Trophoblast cell (in vitro differentiated cells and primary cell): Measurements from ENCODE around the gene TACO1.

Experiments
- DNase-seq, 2 donors: peaks; one replicate each; pipeline ENCODE4 v3.0.0-alpha.2; 2016
- H2AFZ ChIP-seq: 2 replicates; pipeline ENCODE4 v1.6.1; 2013; ENCODE audit warnings: low read length, moderate library complexity, mild to moderate bottlenecking; ENCODE audit not compliant: insufficient read depth, poor library complexity
- H2AK5ac ChIP-seq: 2 replicates; pipeline ENCODE4 v1.6.1; 2013; ENCODE audit warnings: mild to moderate bottlenecking, low read length
- H2BK120ac ChIP-seq: 2 replicates; pipeline ENCODE4 v1.6.1; 2013; ENCODE audit warnings: low read length, mild to moderate bottlenecking, moderate library complexity; ENCODE audit not compliant: insufficient read depth, poor library complexity
- H2BK12ac ChIP-seq: 2 replicates; pipeline ENCODE4 v1.6.1; 2013; ENCODE audit warnings: mild to moderate bottlenecking, low read length, moderate library complexity
- H2BK5ac ChIP-seq: 2 replicates; pipeline ENCODE4 v1.6.1; 2013; ENCODE audit warnings: low read length, low read depth, moderate library complexity, mild to moderate bottlenecking; ENCODE audit not compliant: poor library complexity
- H3K14ac ChIP-seq: 2 replicates; pipeline ENCODE4 v1.6.1; 2013; ENCODE audit warnings: mild to moderate bottlenecking, low read length
- H3K18ac ChIP-seq: 2 replicates; pipeline ENCODE4 v1.6.1; 2013; ENCODE audit warnings: mild to moderate bottlenecking, low read length
- H3K23ac ChIP-seq: 2 replicates; pipeline ENCODE4 v1.6.1; 2013; ENCODE audit warnings: low read length
- H3K27ac ChIP-seq: 2 replicates; pipeline ENCODE4 v1.5.1; 2013; ENCODE audit warnings: low read depth, mild to moderate bottlenecking, inconsistent platforms, low read length, moderate library complexity
- H3K27me3 ChIP-seq: 2 replicates; pipeline ENCODE4 v1.6.1; 2013; ENCODE audit warnings: inconsistent platforms, mild to moderate bottlenecking, low read length, moderate library complexity; ENCODE audit not compliant: insufficient read depth
- H3K36me3 ChIP-seq, 2 experiments: 1 replicate in 1 of 2; 2 replicates in 1 of 2; pipeline ENCODE4 v1.6.1; 2013; ENCODE audit warnings: low read length in 2 of 2, mild to moderate bottlenecking in 2 of 2, moderate library complexity in 1 of 2; ENCODE audit not compliant: insufficient read depth in 2 of 2, control insufficient read depth in 1 of 2
- H3K4ac ChIP-seq: 2 replicates; pipeline ENCODE4 v1.6.1; 2013; ENCODE audit warnings: low read depth, mild to moderate bottlenecking, low read length, moderate library complexity
- H3K4me1 ChIP-seq, 2 experiments: 1 replicate in 1 of 2; 2 replicates in 1 of 2; pipeline ENCODE4 v1.6.1; 2013; ENCODE audit warnings: low read length in 2 of 2, mild to moderate bottlenecking in 2 of 2, moderate library complexity in 1 of 2; ENCODE audit not compliant: insufficient read depth in 2 of 2, control insufficient read depth in 1 of 2
- H3K4me2 ChIP-seq: 2 replicates; pipeline ENCODE4 v1.6.1; 2013; ENCODE audit warnings: inconsistent platforms, mild to moderate bottlenecking, low read length, moderate library complexity
- H3K4me3 ChIP-seq: 2 replicates; pipeline ENCODE4 v1.5.1; 2013; ENCODE audit warnings: mild to moderate bottlenecking, low read depth, low read length, inconsistent platforms
- H3K79me1 ChIP-seq: one replicate; pipeline ENCODE4 v1.6.1; 2013; ENCODE audit warnings: low read length
- H3K79me2 ChIP-seq: 2 replicates; pipeline ENCODE4 v1.6.1; 2013; ENCODE audit warnings: low read length, mild to moderate bottlenecking; ENCODE audit not compliant: control insufficient read depth, insufficient read depth, poor library complexity
- H3K9ac ChIP-seq: 2 replicates; pipeline ENCODE4 v1.6.1; 2013; ENCODE audit warnings: mild to moderate bottlenecking, low read length
- H3K9me3 ChIP-seq: 2 replicates; pipeline ENCODE4 v1.6.1; 2013; ENCODE audit warnings: low read depth, mild to moderate bottlenecking, control low read depth, inconsistent platforms, low read length; ENCODE audit not compliant: insufficient read depth
- H4K12ac ChIP-seq: 2 replicates; pipeline ENCODE4 v1.6.1; 2013; ENCODE audit warnings: low read depth, mild to moderate bottlenecking, low read length, moderate library complexity
- H4K8ac ChIP-seq: 2 replicates; pipeline ENCODE4 v1.6.1; 2013; ENCODE audit warnings: low read depth, mild to moderate bottlenecking, low read length, moderate library complexity
- H4K91ac ChIP-seq: one replicate; pipeline ENCODE4 v1.6.1; 2013; ENCODE audit warnings: low read depth, mild to moderate bottlenecking, low read length, moderate library complexity
- WGBS: extraction: QIAGEN DNeasy Blood & Tissue Kit; methylation state at CpG from one replicate; pipeline ENCODE4 v1.1.7; 2013; ENCODE audit warnings: missing lambda C conversion rate; ENCODE audit not compliant: insufficient read length, insufficient coverage; ENCODE audit errors: extremely low coverage; 5-methylcytosine and 5-hydroxymethylcytosine counted together

Gene TACO1

DNA sequence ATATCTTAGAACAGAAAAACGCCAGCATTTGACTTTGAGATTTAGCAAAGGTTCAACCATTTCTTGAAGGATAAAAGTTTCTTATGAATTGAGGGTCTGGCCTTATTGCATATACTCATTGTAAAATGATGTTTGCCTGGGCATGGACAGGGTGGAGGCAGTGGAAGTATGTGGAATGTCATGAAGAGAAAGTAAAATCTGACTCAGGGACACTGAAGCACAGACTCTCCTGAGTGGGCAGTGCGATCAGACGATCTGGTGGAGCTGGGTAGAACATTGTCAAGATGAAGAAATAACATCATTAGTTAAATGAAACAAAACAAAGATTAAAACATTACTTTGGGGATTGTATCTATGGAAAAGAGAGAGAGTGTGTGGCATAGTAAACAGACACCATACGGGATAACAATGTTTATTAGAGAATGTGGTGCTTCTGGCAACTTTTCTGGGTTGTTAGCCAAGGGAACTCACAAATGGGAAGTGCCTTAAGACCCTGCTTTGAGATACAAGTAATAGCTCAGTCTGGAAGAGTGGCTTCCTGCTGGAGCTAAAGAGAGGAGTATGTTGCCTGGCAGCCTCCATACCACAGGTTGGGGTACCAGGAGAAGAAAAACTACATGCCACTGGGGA lies 26.0 kb downstream of the TACO1 start:
- H3K23ac ChIP-seq, result no peak overlapping the region
- H3K36me3 ChIP-seq, result peaks cover 0 to 2% of the 10 kb centered on the region in 2 experiments
- no peaks in the 10 kb centered on the region for H3K4me1 ChIP-seq
- no peak overlapping the region for H3K4me2 ChIP-seq
- H2BK12ac ChIP-seq, result no peak overlapping the region
- H3K9ac ChIP-seq, result no peak overlapping the region
- no peak overlapping the region for H2BK5ac ChIP-seq
- H4K8ac ChIP-seq, result no peak overlapping the region
- H3K79me2 ChIP-seq, result no peaks in the 10 kb centered on the region
- no peak overlapping the region for H3K18ac ChIP-seq
- DNase-seq, result no peak
- H3K9me3 ChIP-seq, result no peaks in the 10 kb centered on the region
- H2AFZ ChIP-seq, result no peak overlapping the region
- WGBS, result no CpG with 5 or more reads among the region's 4 CpGs
- H3K27me3 ChIP-seq, result no peaks in the 10 kb centered on the region
- H3K4ac ChIP-seq, result no peak overlapping the region
- no peak overlapping the region for H2AK5ac ChIP-seq
- H3K79me1 ChIP-seq, result peaks cover under 1% of the 10 kb centered on the region
- H3K4me3 ChIP-seq, result no peak overlapping the region
- H3K27ac ChIP-seq, result no peak overlapping the region
- H4K91ac ChIP-seq, result no peak overlapping the region
- no peak overlapping the region for H3K14ac ChIP-seq
- no peak overlapping the region for H2BK120ac ChIP-seq
- H4K12ac ChIP-seq, result no peak overlapping the region

DNA sequence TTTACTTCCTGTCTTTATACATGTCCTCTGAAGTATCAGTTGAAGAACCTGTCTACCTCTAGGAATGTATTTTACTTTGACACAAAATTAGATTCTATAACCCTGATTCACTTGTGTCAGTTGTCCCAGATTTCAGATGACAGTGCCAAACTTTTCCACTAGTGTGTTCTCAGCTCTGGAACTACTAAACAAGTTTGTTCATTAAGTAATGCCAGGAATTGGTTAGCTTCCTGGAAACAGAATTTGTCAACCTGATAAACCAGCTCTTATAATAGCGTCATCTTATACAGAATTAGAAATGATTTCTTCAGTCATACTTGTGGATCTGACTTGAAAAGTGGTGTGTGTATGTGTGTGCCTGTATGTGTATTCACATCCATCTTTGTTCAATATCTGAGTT lies 28.9 kb downstream of the TACO1 start:
- no peak overlapping the region for H2BK12ac ChIP-seq
- no peak overlapping the region for H4K8ac ChIP-seq
- H2BK5ac ChIP-seq, result no peak overlapping the region
- H3K9ac ChIP-seq, result no peak overlapping the region
- H3K4me3 ChIP-seq, result no peak overlapping the region
- H3K27ac ChIP-seq, result no peak overlapping the region
- H3K9me3 ChIP-seq, result no peaks in the 10 kb centered on the region
- H2AFZ ChIP-seq, result no peak overlapping the region
- H3K27me3 ChIP-seq, result no peaks in the 10 kb centered on the region
- WGBS, result no CpG with 5 or more reads among the region's 1 CpG
- no peak overlapping the region for H3K23ac ChIP-seq
- H3K4me1 ChIP-seq, result peaks cover 3% of the 10 kb centered on the region in 2 experiments
- peaks cover 0 to 2% of the 10 kb centered on the region in 2 experiments for H3K36me3 ChIP-seq
- H3K79me2 ChIP-seq, result no peaks in the 10 kb centered on the region
- no peak for DNase-seq
- H3K18ac ChIP-seq, result no peak overlapping the region
- no peak overlapping the region for H4K91ac ChIP-seq
- no peak overlapping the region for H2BK120ac ChIP-seq
- H4K12ac ChIP-seq, result no peak overlapping the region
- H3K4me2 ChIP-seq, result no peak overlapping the region
- H3K4ac ChIP-seq, result no peak overlapping the region
- H2AK5ac ChIP-seq, result no peak overlapping the region
- H3K14ac ChIP-seq, result no peak overlapping the region
- H3K79me1 ChIP-seq, result no peaks in the 10 kb centered on the region

DNA sequence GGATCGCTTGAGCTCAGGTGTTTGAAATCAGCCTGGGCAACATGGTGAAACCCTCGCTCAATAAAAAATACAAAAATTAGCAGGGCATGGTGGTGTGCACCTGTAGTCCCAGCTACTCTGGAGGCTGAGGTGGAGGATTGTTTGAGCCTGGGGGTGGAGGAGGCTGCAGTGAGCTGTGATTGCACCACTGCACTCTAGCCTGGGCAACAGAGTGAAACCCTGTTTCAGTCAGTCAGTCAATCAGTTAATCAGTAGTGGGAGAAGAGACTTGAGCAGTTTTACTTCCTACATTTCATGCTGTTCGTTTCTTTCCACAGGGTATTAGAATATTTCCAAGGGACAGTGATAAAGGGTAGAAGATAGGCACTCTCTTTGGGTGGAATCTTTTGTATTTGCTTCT lies 30.4 kb downstream of the TACO1 start:
- no peak overlapping the region for H2AK5ac ChIP-seq
- H3K27me3 ChIP-seq, result no peaks in the 10 kb centered on the region
- H2BK12ac ChIP-seq, result no peak overlapping the region
- no peak overlapping the region for H2BK5ac ChIP-seq
- H4K12ac ChIP-seq, result no peak overlapping the region
- no peak overlapping the region for H3K4me2 ChIP-seq
- no peak overlapping the region for H3K9ac ChIP-seq
- peaks cover 3% of the 10 kb centered on the region in 2 experiments for H3K4me1 ChIP-seq
- H3K14ac ChIP-seq, result no peak overlapping the region
- peaks cover 0 to 2% of the 10 kb centered on the region in 2 experiments for H3K36me3 ChIP-seq
- H4K8ac ChIP-seq, result no peak overlapping the region
- H2BK120ac ChIP-seq, result no peak overlapping the region
- H3K27ac ChIP-seq, result no peak overlapping the region
- no peak overlapping the region for H2AFZ ChIP-seq
- H3K18ac ChIP-seq, result no peak overlapping the region
- WGBS, result no CpG with 5 or more reads among the region's 3 CpGs
- H3K9me3 ChIP-seq, result no peaks in the 10 kb centered on the region
- no peak overlapping the region for H4K91ac ChIP-seq
- DNase-seq, result no peak
- no peak overlapping the region for H3K23ac ChIP-seq
- no peak overlapping the region for H3K4me3 ChIP-seq
- H3K4ac ChIP-seq, result no peak overlapping the region
- no peaks in the 10 kb centered on the region for H3K79me1 ChIP-seq
- no peaks in the 10 kb centered on the region for H3K79me2 ChIP-seq

DNA sequence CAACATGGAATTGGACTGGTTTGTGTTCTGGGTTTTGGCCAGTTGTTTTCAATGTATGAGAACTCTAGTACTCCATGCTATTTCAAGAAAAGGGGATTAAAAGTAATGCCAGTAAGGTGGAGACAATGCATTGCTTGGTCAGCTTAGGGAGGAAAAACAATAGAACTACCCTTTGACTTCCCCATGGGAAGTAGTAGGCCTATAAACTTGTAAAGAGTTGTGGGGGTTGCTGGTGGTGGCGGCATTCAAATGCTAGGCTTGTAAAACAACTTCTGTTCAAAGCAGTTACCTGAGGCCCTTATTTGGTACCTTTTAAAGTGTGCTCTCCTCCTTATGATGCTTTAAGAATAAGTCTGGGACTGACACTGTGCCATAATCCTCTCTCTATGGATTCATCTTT lies 30.9 kb downstream of the TACO1 start:
- H3K9ac ChIP-seq, result no peak overlapping the region

More for the DNA sequence above, 30.9 kb downstream of the TACO1 start:
- Histone ChIP-seq H4K8ac (no peak overlapping the region), H3K36me3 (peaks cover 2% of the 10 kb centered on the region in 2 experiments), H3K27me3 (no peaks in the 10 kb centered on the region), H2AK5ac (no peak overlapping the region), H3K4me3 (no peak overlapping the region), H3K79me2 (no peaks in the 10 kb centered on the region), H3K4me2 (no peak overlapping the region), H3K4ac (no peak overlapping the region), H2BK5ac (no peak overlapping the region), H3K9me3 (no peaks in the 10 kb centered on the region), H3K4me1 (peaks cover 3% of the 10 kb centered on the region in 2 experiments), H4K91ac (no peak overlapping the region), H3K79me1 (no peaks in the 10 kb centered on the region), H3K18ac (no peak overlapping the region), H4K12ac (no peak overlapping the region), H2BK12ac (no peak overlapping the region), H3K27ac (no peak overlapping the region), H2AFZ (no peak overlapping the region), H2BK120ac (no peak overlapping the region), H3K14ac (no peak overlapping the region), H3K23ac (no peak overlapping the region)
- WGBS, result no CpG with 5 or more reads among the region's 1 CpG
- no peak for DNase-seq
